Measurements from ENCODE around the gene TTYH2.

The TTYH2 gene

GRCh38 chr17:74234486-74234885, 21.1 kb downstream of the TTYH2 start:
- DNase-seq (ENCODE audit: low read depth in 1 of 2, low spot score in 1 of 2), result no peak

- no peak for DNase-seq (ENCODE audit: low read depth in 1 of 2, low spot score in 1 of 2)
Observed at GRCh38 chr17:74235040-74235581, 21.7 kb downstream of the TTYH2 start.

GRCh38 chr17:74235911-74236371, 22.6 kb downstream of the TTYH2 start:
- DNase-seq (ENCODE audit: low read depth in 1 of 2, low spot score in 1 of 2), result no peak

- no peak for DNase-seq (ENCODE audit: low read depth in 1 of 2, low spot score in 1 of 2)
Observed at GRCh38 chr17:74237321-74237720, 23.9 kb downstream of the TTYH2 start.

GRCh38 chr17:74239172-74239571, 25.8 kb downstream of the TTYH2 start:
- no peak for DNase-seq (ENCODE audit: low read depth in 1 of 2, low spot score in 1 of 2)

- DNase-seq (ENCODE audit: low read depth in 1 of 2, low spot score in 1 of 2), result no peak
Observed at GRCh38 chr17:74240618-74241205, 27.3 kb downstream of the TTYH2 start.

GRCh38 chr17:74241431-74241830, 28.1 kb downstream of the TTYH2 start:
- DNase-seq (ENCODE audit: low read depth in 1 of 2, low spot score in 1 of 2), result no peak

- DNase-seq (ENCODE audit: low read depth in 1 of 2, low spot score in 1 of 2), result no peak
Observed at GRCh38 chr17:74241847-74242246, 28.5 kb downstream of the TTYH2 start.

GRCh38 chr17:74243013-74243755, 29.8 kb downstream of the TTYH2 start:
- no peak for DNase-seq (ENCODE audit: low read depth in 1 of 2, low spot score in 1 of 2)

- no peak for DNase-seq (ENCODE audit: low read depth in 1 of 2, low spot score in 1 of 2)
Observed at GRCh38 chr17:74244128-74244527, 30.8 kb downstream of the TTYH2 start.

GRCh38 chr17:74244548-74244947, 31.2 kb downstream of the TTYH2 start:
- DNase-seq (ENCODE audit: low read depth in 1 of 2, low spot score in 1 of 2), result no peak

- no peak for DNase-seq (ENCODE audit: low read depth in 1 of 2, low spot score in 1 of 2)
Observed at GRCh38 chr17:74245145-74245831, 31.9 kb downstream of the TTYH2 start.

GRCh38 chr17:74245871-74246270, 32.5 kb downstream of the TTYH2 start:
- no peak for DNase-seq (ENCODE audit: low read depth in 1 of 2, low spot score in 1 of 2)

GRCh38 chr17:74249590-74250270, 36.4 kb downstream of the TTYH2 start:
- no peak for DNase-seq (ENCODE audit: low read depth in 1 of 2, low spot score in 1 of 2)

GRCh38 chr17:74250324-74250995, 37.1 kb downstream of the TTYH2 start:
- no peak for DNase-seq (ENCODE audit: low read depth in 1 of 2, low spot score in 1 of 2)

- no peak for DNase-seq (ENCODE audit: low read depth in 1 of 2, low spot score in 1 of 2)
Observed at GRCh38 chr17:74251051-74251450, 37.7 kb downstream of the TTYH2 start.

- DNase-seq (ENCODE audit: low read depth in 1 of 2, low spot score in 1 of 2), result no peak
Observed at GRCh38 chr17:74251569-74251968, 38.2 kb downstream of the TTYH2 start.

GRCh38 chr17:74252211-74252610, 38.8 kb downstream of the TTYH2 start:
- no peak for DNase-seq (ENCODE audit: low read depth in 1 of 2, low spot score in 1 of 2)

GRCh38 chr17:74253036-74253435, 39.7 kb downstream of the TTYH2 start:
- no peak for DNase-seq (ENCODE audit: low read depth in 1 of 2, low spot score in 1 of 2)

- no peak for DNase-seq (ENCODE audit: low read depth in 1 of 2, low spot score in 1 of 2)
Observed at GRCh38 chr17:74257311-74257710, 43.9 kb downstream of the TTYH2 start.

Data from activated T-helper 1 cell treated with anti-CD3 and anti-CD28 coated beads, Interleukin-2, amount 50 U/mL, for 16 hours (primary cell).